GM12878 (cell line): Measurements from ENCODE around the gene SUGCT. TPM values are rescaled to one million over a fixed set of nuclear protein-coding genes. Genes with fewer than 3 reads are reported as not detected.

ENCODE experiments used
- ATAC-seq: fragments of 200-7000 bp; cut with Tn5 transposase; 3 replicates; pipeline ENCODE4 v1.9.1; 2020; ENCODE audit warnings: mild to moderate bottlenecking, moderate library complexity
- BruUV-seq: library from RNA; stranded (reverse); fragments of 400-500 nt; replicated peaks from 2 replicates; lab custom pipeline; 2021; lab: Mats Ljungman, UMichigan
- CTCF ChIA-PET: fragments of 300-600 bp; sonication (Branson Sonifier 250); formaldehyde crosslinking; extraction: SDS; loops from one replicate; lab custom pipeline; 2021; ENCODE audit warnings: inconsistent platforms; lab: Yijun Ruan, JAX
- POLR2A ChIA-PET: fragments of 350-600 bp; formaldehyde crosslinking; extraction: SDS; loops from one replicate; lab custom pipeline; 2021; ENCODE audit warnings: inconsistent platforms; lab: Charles Lee
- RAD21 ChIA-PET: fragments of 300-600 bp; sonication (Branson Sonifier 250); formaldehyde crosslinking; loops from one replicate; lab custom pipeline; 2023; ENCODE audit warnings: antibody characterized with exemption; ENCODE audit not compliant: unreplicated experiment; lab: Charles Lee
- SMC1A ChIA-PET: fragments of 300-600 bp; sonication (Branson Sonifier 250); formaldehyde crosslinking; loops from one replicate; lab custom pipeline; 2023; ENCODE audit not compliant: unreplicated experiment, uncharacterized antibody; lab: Charles Lee
- DNase-seq: peaks from one replicate; pipeline ENCODE4 v3.0.0-alpha.2; 2011; ENCODE audit warnings: low read depth, low spot score
- FAIRE-seq: peaks from 3 replicates; lab custom pipeline; 2011; peaks lifted over from hg19 to GRCh38; lab: Jason Lieb, UNC
- H2AFZ ChIP-seq: 2 replicates; pipeline ENCODE4 v1.6.0; 2011; ENCODE audit warnings: low read depth, low read length, control low read depth; ENCODE audit not compliant: control insufficient read depth
- H3K27ac ChIP-seq: 2 replicates; pipeline ENCODE4 v1.5.1; 2011; ENCODE audit warnings: control low read depth; ENCODE audit not compliant: control insufficient read depth, insufficient read depth
- H3K27me3 ChIP-seq, 2 experiments: replicated peaks in 1 of 2; 2 replicates each; pipeline versions ENCODE4 v1.6.0 to v1.6.1; 2011; ENCODE audit warnings: low read length in 1 of 2; ENCODE audit not compliant: control insufficient read depth in 2 of 2, insufficient read depth in 2 of 2
- H3K36me3 ChIP-seq, 2 experiments: 2 replicates each; pipeline ENCODE4 v1.5.1; 2011; ENCODE audit warnings: low read length in 1 of 2; ENCODE audit not compliant: control insufficient read depth in 2 of 2, insufficient read depth in 2 of 2
- H3K4me1 ChIP-seq: 2 replicates; pipeline ENCODE4 v1.6.1; 2011; ENCODE audit warnings: mild to moderate bottlenecking, low read length, moderate library complexity, mixed read lengths; ENCODE audit not compliant: control insufficient read depth, insufficient read depth
- H3K4me2 ChIP-seq: 2 replicates; pipeline ENCODE4 v1.6.0; 2011; ENCODE audit warnings: control low read depth; ENCODE audit not compliant: control insufficient read depth, insufficient read depth
- H3K4me3 ChIP-seq: fragments of 200-600 bp; sonication (generic); 2 replicates; pipeline ENCODE4 v1.5.1; 2016
- H3K79me2 ChIP-seq: 2 replicates; pipeline ENCODE4 v1.6.0; 2011; ENCODE audit warnings: low read length; ENCODE audit not compliant: control insufficient read depth, insufficient read depth
- H3K9ac ChIP-seq: 2 replicates; pipeline ENCODE4 v1.8.0; 2011; ENCODE audit warnings: low read length, control low read depth, mixed read lengths; ENCODE audit not compliant: control insufficient read depth, insufficient read depth
- H3K9me3 ChIP-seq: replicated peaks from 3 replicates; pipeline ENCODE4 v1.5.1; 2011; ENCODE audit warnings: mild to moderate bottlenecking, low read length; ENCODE audit not compliant: control insufficient read depth, insufficient read depth
- H4K20me1 ChIP-seq: 2 replicates; pipeline ENCODE4 v1.6.0; 2011; ENCODE audit not compliant: control insufficient read depth, insufficient read depth
- BMI1 ChIP-seq: fragments of 450-650 bp; IDR thresholded peaks from 2 replicates; pipeline ENCODE4 v1.6.1; 2016; ENCODE audit warnings: mild to moderate bottlenecking, moderate library complexity, borderline replicate concordance
- IRF4 ChIP-seq: IDR thresholded peaks from 2 replicates; pipeline ENCODE4 v1.6.1; 2011; ENCODE audit warnings: low read depth, low read length
- JUNB ChIP-seq: IDR thresholded peaks from 2 replicates; pipeline ENCODE4 v1.6.1; 2016; ENCODE audit warnings: antibody characterized with exemption, mild to moderate bottlenecking
- MTA3 ChIP-seq: IDR thresholded peaks from 2 replicates; pipeline ENCODE4 v1.6.1; 2012; ENCODE audit warnings: low read length, inconsistent platforms, borderline replicate concordance
- NFYA ChIP-seq: IDR thresholded peaks from 2 replicates; pipeline ENCODE4 v1.6.1; 2011; ENCODE audit warnings: low read depth, mild to moderate bottlenecking, low read length, improper control_type of control experiment, borderline replicate concordance
- POLR2A ChIP-seq: IDR thresholded peaks from 2 replicates; pipeline ENCODE4 v1.6.1; 2011; ENCODE audit warnings: low read depth, mild to moderate bottlenecking, low read length
- RFX5 ChIP-seq: IDR thresholded peaks from 2 replicates; pipeline ENCODE4 v1.6.1; 2011; ENCODE audit warnings: low read depth, low read length, improper control_type of control experiment
- SKIL ChIP-seq: fragments of 450-650 bp; IDR thresholded peaks from 2 replicates; pipeline ENCODE4 v1.6.1; 2017; ENCODE audit warnings: mild to moderate bottlenecking, low read depth, inconsistent platforms; ENCODE audit not compliant: poor library complexity, severe bottlenecking
- SMC3 ChIP-seq: IDR thresholded peaks from 2 replicates; pipeline ENCODE4 v1.6.1; 2011; ENCODE audit warnings: low read length, improper control_type of control experiment, borderline replicate concordance
- USF2 ChIP-seq: IDR thresholded peaks from 2 replicates; pipeline ENCODE4 v1.6.1; 2011; ENCODE audit warnings: low read depth, low read length, improper control_type of control experiment, borderline replicate concordance
- YBX1 ChIP-seq: fragments of 450-650 bp; IDR thresholded peaks from 2 replicates; pipeline ENCODE4 v1.6.1; 2016; ENCODE audit warnings: antibody characterized with exemption
- WGBS: methylation state at CpG from one replicate; pipeline ENCODE4 v1.1.6; 2016; ENCODE audit warnings: low lambda C conversion rate; ENCODE audit not compliant: insufficient replicate concordance, insufficient coverage; ENCODE audit errors: missing lambda C conversion rate; 5-methylcytosine and 5-hydroxymethylcytosine counted together
- in situ Hi-C: fragments of 300-500 bp; cut with MboI; formaldehyde crosslinking; loops from 9 replicates; pipeline ENCODE4 v1.14.3; 2018; ENCODE audit warnings: mixed read lengths
- intact Hi-C: fragments of 100-400 bp; cut with micrococcal nuclease; formaldehyde crosslinking; loops from one replicate; pipeline ENCODE4 v1.14.2; 2022; ENCODE audit not compliant: unreplicated experiment
- polyA plus RNA-seq, 11 experiments: library from polyadenylated mRNA; depleted of rRNA in 4 of 11; unstranded in 6 of 11; stranded (reverse) in 5 of 11; fragments of >200 nt; fragmentation: Nextera tagmentation in 4 of 11; fragmentation: Illumina TruSeq in 1 of 11; extraction: Ambion mirVana in 4 of 11; extraction: Trizol in 1 of 11; gene quantifications; 1 replicate in 1 of 11; 2 replicates in 10 of 11; pipeline versions ENCODE4 v1.2.1 to v1.2.3, GENCODE V29; 2011 to 2016; ENCODE audit warnings: inconsistent platforms in 2 of 11, missing spikeins in 2 of 11, low read depth in 1 of 11
- total RNA-seq, 4 experiments: library from RNA; depleted of rRNA in 3 of 4; stranded (reverse); fragments of >200 nt in 3 of 4; fragmentation: Illumina TruSeq in 1 of 4; extraction: Trizol in 1 of 4; gene quantifications; 2 replicates each; pipeline versions ENCODE4 v1.2.1 to v1.2.3, GENCODE V29; 2013 to 2021

SUGCT gene
- total and polyA plus RNA-seq, 10 of the 15 experiments (the other 5 are each of a cell fraction or from before 2014, with no cell fraction given), result 0.08 to 1.2 (median 0.67) TPM; not detected in 1

- TF ChIP-seq SKIL, result no peak
- no peak for TF ChIP-seq NFYA
- no peak for TF ChIP-seq IRF4
These were observed 503.9 kb downstream of the SUGCT start (continued) for GRCh38 chr7:40638545-40639320.

- Histone ChIP-seq H4K20me1 (no peaks in the 10 kb centered on the region), H2AFZ (no peak overlapping the region), H3K27me3 (no peaks in the 10 kb centered on the region), H3K36me3 (no peaks in the 10 kb centered on the region), H3K79me2 (no peaks in the 10 kb centered on the region), H3K4me2 (no peak overlapping the region), H3K4me3 (no peak overlapping the region), H3K9ac (no peak overlapping the region), H3K4me1 (no peaks in the 10 kb centered on the region), H3K9me3 (no peaks in the 10 kb centered on the region), H3K27ac (no peak overlapping the region)
- DNase-seq (no peak), FAIRE-seq (no peak), ATAC-seq (no peak)
- intact Hi-C loops, result no loop called here
- 0% methylated on average over 3 of the region's 3 CpGs for WGBS
- in situ Hi-C loops, result no loop called here
- SMC1A ChIA-PET, result no interaction called here
- CTCF ChIA-PET, result no interaction called here
- TF ChIP-seq MTA3, result no peak
- TF ChIP-seq SMC3, result no peak
- TF ChIP-seq JUNB, result no peak
- TF ChIP-seq RFX5, result no peak
- no peak for TF ChIP-seq POLR2A
- TF ChIP-seq BMI1, result no peak
- no peak for TF ChIP-seq USF2
- TF ChIP-seq YBX1, result no peak
- POLR2A ChIA-PET, result no interaction called here
- RAD21 ChIA-PET, result no interaction called here
- no TSS peak for BruUV-seq
These were observed 505.8 kb downstream of the SUGCT start for GRCh38 chr7:40640566-40640965.
